Upper lobe of left lung (tissue), 6 donors: Measurements from ENCODE around the gene ING3. TPM values are rescaled to one million over a fixed set of nuclear protein-coding genes. Genes with fewer than 3 reads are reported as not detected.

Source experiments
- ATAC-seq, 2 donors: fragments of 200-7000 bp; cut with Tn5 transposase; one replicate each; pipeline ENCODE4 v1.9.1; 2022; ENCODE audit warnings: mild to moderate bottlenecking in 2 of 2, moderate library complexity in 2 of 2; ENCODE audit not compliant: low FRiP score in 2 of 2
- DNase-seq, 2 donors: peaks; one replicate each; pipeline ENCODE4 v3.0.0-alpha.2; 2019 to 2020
- H3K27ac ChIP-seq, 4 donors: fragments of 200-600 bp; sonication (generic); one replicate each; pipeline ENCODE4 v1.5.1; 2016 to 2019
- H3K27me3 ChIP-seq, 4 donors: fragments of 200-600 bp; sonication (generic); one replicate each; pipeline ENCODE4 v1.5.1; 2017 to 2019
- H3K36me3 ChIP-seq, 4 donors: fragments of 200-600 bp; sonication (generic); one replicate each; pipeline ENCODE4 v1.5.1; 2016 to 2019
- H3K4me1 ChIP-seq, 4 donors: fragments of 200-600 bp; sonication (generic); one replicate each; pipeline ENCODE4 v1.5.1; 2018 to 2019
- H3K4me3 ChIP-seq, 4 donors: fragments of 200-600 bp; sonication (generic); one replicate each; pipeline ENCODE4 v1.5.1; 2017 to 2019; ENCODE audit warnings: mild to moderate bottlenecking in 2 of 4, moderate library complexity in 1 of 4
- H3K9me3 ChIP-seq, 4 donors: fragments of 200-600 bp; sonication (generic); one replicate each; pipeline ENCODE4 v1.5.1; 2018 to 2019
- CTCF ChIP-seq, 6 experiments: fragments of 450-650 bp in 4 of 6; fragments of 200-600 bp in 2 of 6; sonication (generic) in 2 of 6; IDR thresholded peaks; one replicate each; pipeline ENCODE4 v1.5.1; 2016 to 2019; ENCODE audit warnings: antibody characterized with exemption in 6 of 6
- EP300 ChIP-seq, 4 donors: sonication (generic); formaldehyde crosslinking; IDR thresholded peaks; one replicate each; pipeline ENCODE4 v1.5.1; 2017; ENCODE audit warnings: antibody characterized with exemption in 4 of 4, control low read depth in 2 of 4
- POLR2A ChIP-seq, 4 donors: fragments of 450-650 bp; IDR thresholded peaks; one replicate each; pipeline ENCODE4 v1.5.1; 2016 to 2017; ENCODE audit warnings: antibody characterized with exemption in 4 of 4, mild to moderate bottlenecking in 2 of 4
- POLR2AphosphoS5 ChIP-seq, 2 donors: sonication (generic); formaldehyde crosslinking; IDR thresholded peaks; one replicate each; pipeline ENCODE4 v1.5.1; 2017; ENCODE audit warnings: antibody characterized with exemption in 2 of 2
- WGBS, 2 donors: methylation state at CpG; one replicate each; pipeline ENCODE4 v1.1.5; 2017 to 2018; 5-methylcytosine and 5-hydroxymethylcytosine counted together
- total RNA-seq, 6 donors: library from RNA; depleted of rRNA in 4 of 6; stranded (reverse); fragments of >200 nt in 4 of 6; gene quantifications; one replicate each; pipeline versions ENCODE4 v1.1.0 to v1.2.1, GENCODE V29; 2016 to 2021
- donor health status: DM: no; HTN: no; CAD: no; lungs with moderate emphysema.
- donor health status: DM: no; HTN: yes; CAD: no; lungs with severe emphysema.

The ING3 gene
- total RNA-seq, 6 donors from 2014 or later: 6.3 to 28.8 (median 15.3) TPM

GRCh38 chr7:120995654-120996053, 45.1 kb downstream of the ING3 start:
- Histone ChIP-seq H3K36me3 (no peaks in the 10 kb centered on the region), H3K9me3 (no peaks in the 10 kb centered on the region), H3K4me1 (peaks cover 17 to 44% (median 22%) of the 10 kb centered on the region in 4 donors), H3K27me3 (no peaks in the 10 kb centered on the region), H3K27ac (no peak overlapping the region), H3K4me3 (no peak overlapping the region)
- 42 to 70% methylated on average over 2 of the region's 2 CpGs for WGBS, 2 donors
- TF ChIP-seq CTCF (IDR thresholded peaks at IDR 0.05): no peak
- no peak for TF ChIP-seq POLR2AphosphoS5 (IDR thresholded peaks at IDR 0.05)
- no peak for TF ChIP-seq POLR2A (IDR thresholded peaks at IDR 0.05)
- TF ChIP-seq EP300 (IDR thresholded peaks at IDR 0.05): no peak
- DNase-seq: no peak
- no peak for ATAC-seq

GRCh38 chr7:120996333-120996987, 45.9 kb downstream of the ING3 start:
- ATAC-seq: peak in 1 of 2 donors; percentile 83
- no peak overlapping the region for H3K27ac ChIP-seq
- WGBS, 2 donors: 72 to 75% methylated on average over 2 of the region's 2 CpGs

GRCh38 chr7:120996988-120997345, 46.4 kb downstream of the ING3 start:
- ATAC-seq (no peak), DNase-seq (no peak)
- Histone ChIP-seq H3K9me3 (no peaks in the 10 kb centered on the region), H3K27ac (no peak overlapping the region), H3K4me3 (no peak overlapping the region), H3K27me3 (no peaks in the 10 kb centered on the region), H3K36me3 (no peaks in the 10 kb centered on the region), H3K4me1 (peaks cover 17 to 45% (median 22%) of the 10 kb centered on the region in 4 donors)
- TF ChIP-seq POLR2AphosphoS5 (IDR thresholded peaks at IDR 0.05): no peak
- no peak for TF ChIP-seq EP300 (IDR thresholded peaks at IDR 0.05)
- no peak for TF ChIP-seq CTCF (IDR thresholded peaks at IDR 0.05)
- no peak for TF ChIP-seq POLR2A (IDR thresholded peaks at IDR 0.05)

More at GRCh38 chr7:120996333-120996987, 45.9 kb downstream of the ING3 start:
- peaks cover 17 to 44% (median 22%) of the 10 kb centered on the region in 4 donors for H3K4me1 ChIP-seq
- no peak overlapping the region for H3K4me3 ChIP-seq
- no peaks in the 10 kb centered on the region for H3K27me3 ChIP-seq
- peak in 1 of 2 donors; percentile 85 for DNase-seq
- TF ChIP-seq POLR2A (IDR thresholded peaks at IDR 0.05): no peak
- no peak for TF ChIP-seq CTCF (IDR thresholded peaks at IDR 0.05)
- TF ChIP-seq POLR2AphosphoS5 (IDR thresholded peaks at IDR 0.05): no peak
- H3K36me3 ChIP-seq: no peaks in the 10 kb centered on the region
- H3K9me3 ChIP-seq: no peaks in the 10 kb centered on the region

GRCh38 chr7:120997882-120998474, 47.4 kb downstream of the ING3 start:
- Histone ChIP-seq H3K27ac (peak overlapping the region in 2 of 4 donors; percentile 1 to 26), H3K9me3 (no peaks in the 10 kb centered on the region), H3K36me3 (no peaks in the 10 kb centered on the region), H3K4me1 (peaks cover 17 to 49% (median 20%) of the 10 kb centered on the region in 4 donors), H3K4me3 (no peak overlapping the region), H3K27me3 (no peaks in the 10 kb centered on the region)
- DNase-seq (peak in 1 of 2 donors; percentile 42), ATAC-seq (peak in 1 of 2 donors; percentile 66)
- 79 to 85% methylated on average over 7 of the region's 7 CpGs for WGBS, 2 donors
- no peak for TF ChIP-seq POLR2A (IDR thresholded peaks at IDR 0.05)
- TF ChIP-seq EP300 (IDR thresholded peaks at IDR 0.05): no peak
- no peak for TF ChIP-seq CTCF (IDR thresholded peaks at IDR 0.05)
- no peak for TF ChIP-seq POLR2AphosphoS5 (IDR thresholded peaks at IDR 0.05)
